ENCODE results near the gene NACA2.
"Not testable (repeated sequence)": the region's sequence is repeated elsewhere in the genome, so short reads cannot be mapped to it uniquely, and the experiment has no call there.

NACA2 gene

DNA sequence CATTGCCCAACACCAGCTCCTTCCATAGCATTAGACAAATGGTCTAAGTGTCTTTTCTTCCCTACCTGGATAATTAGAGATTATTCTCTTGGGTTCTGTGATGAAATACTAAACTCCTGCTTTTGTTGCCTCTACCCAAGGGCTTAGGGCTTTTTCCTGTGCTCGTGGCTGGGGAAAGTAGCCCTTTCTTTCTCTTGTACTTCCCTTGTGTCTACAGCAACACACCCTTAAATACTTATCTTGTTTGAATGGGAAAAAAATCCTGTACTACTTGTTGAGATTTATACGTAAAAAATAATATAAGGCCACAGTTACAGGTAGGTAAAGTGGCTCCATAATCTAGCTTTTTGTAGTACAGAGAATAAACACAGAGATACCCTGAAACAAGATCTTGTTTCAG is 7.0 kb upstream of the NACA2 start:
- DNase-seq: no peak

DNA sequence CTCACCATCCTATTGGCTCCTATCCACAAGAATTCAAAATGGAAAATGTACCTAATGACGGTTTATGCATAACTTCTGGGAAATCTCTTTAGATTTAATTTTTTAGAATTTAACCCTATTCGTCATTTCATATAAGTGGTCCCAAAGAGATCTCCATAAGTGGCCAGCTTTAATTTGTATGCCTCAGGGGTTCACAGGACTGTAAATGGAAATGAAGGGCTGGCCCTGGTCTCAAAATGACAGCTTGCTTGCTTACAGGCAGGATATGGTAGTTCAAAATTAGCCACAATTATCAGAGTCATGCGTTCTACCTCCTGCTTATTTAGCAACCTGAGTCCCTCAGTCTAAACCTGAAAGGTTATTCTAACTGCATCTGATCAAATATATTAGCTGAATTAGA is 6.6 kb upstream of the NACA2 start:
- no peak for DNase-seq

DNA sequence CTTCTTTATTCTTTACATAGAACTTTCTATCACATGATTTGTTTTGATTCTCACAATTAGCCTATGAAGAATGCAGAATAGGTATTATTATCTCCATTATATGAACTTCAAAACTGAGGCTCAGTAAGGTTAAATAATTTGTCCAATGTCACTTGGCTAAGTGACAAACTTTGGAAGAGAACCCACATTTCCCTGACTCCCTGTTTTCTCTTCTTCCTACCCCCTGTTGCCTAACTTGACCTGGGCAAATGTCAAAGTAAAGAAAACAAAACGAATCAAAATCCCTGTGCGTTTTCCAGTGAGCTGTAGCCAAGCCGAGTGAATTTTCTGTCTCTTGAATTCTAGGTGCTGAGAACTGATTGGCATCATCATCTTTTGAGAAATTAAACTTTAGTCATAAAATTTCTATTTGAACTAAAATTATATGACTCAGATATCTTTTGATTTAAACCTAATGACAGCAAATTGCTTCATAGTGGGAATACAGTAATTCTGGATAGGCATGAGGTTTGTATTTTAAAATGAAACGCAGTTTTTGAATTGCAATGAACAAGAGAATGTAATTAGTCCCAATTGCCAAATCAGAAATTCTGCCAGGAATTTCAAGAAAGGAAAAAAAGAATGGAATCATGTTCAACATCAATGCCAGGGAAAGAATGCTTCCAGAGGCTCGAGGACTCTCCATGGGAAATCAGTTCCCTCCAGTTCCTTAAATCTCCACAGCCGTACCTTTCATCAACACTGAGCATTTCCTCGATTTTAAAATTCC is 4.6 kb upstream of the NACA2 start:
- no peak for DNase-seq

DNA sequence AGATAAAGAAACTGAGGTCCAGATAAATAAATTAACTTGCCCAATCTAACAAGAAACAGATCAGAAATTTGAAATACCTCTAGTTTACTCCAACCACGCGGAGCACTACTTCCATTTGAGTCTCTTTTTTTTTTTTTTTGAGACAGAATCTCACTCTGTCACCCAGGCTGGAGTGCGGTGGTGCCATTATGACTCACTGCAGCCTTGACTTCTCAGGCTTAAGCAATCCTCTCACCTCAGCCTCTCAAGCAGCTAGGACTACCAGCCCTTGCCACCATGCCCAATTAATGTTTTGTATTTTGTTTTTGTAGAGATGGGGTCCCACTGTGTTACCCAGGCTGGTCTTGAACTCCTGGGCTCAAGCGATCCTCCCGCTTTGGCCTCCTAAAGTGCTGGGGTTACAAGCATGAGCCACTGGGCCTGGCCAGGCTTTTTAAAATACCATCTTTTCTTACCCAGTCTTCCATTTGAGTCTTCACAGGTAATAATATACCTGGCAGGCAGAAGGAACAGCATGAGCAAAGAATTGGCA is 3.3 kb upstream of the NACA2 start:
- DNase-seq: no peak

DNA sequence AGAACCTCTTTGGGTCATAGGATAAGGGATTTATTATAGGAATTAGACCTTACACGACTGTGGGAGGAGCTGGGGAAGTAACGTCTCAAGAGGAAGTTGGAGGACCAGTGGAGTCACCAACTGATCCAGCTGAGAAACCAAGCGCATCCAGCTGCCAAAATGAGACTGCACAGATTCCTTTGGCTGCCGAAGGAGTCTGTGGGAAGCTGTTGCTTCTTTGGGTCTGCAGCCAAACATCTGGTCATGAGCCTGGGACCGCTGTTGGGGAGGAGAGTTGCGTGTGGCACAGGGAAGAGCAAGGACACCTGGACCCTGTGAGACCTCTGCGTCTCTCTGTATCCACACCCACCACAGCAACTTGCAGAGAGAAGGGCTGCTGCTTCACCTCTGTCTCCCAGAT is 2.4 kb upstream of the NACA2 start:
- DNase-seq: no peak

DNA sequence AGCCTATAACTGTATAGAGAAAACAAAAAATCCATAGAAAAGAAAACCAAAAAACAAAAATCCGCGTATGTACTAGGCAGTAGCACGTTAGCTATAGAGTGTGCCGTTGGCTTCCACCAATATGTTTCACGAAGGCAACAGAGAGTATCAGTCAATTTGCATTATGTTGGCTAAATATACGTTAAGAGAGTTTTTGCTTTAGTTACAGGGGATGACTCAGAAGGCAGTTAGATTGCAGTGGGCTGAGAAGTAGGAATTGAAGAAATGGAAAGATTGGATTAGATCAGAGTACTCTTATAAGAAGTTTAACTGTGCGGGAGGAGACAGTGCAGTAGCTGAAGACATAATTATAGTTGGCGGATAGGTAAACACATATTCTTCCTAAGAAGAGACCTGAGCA is 911 bp upstream of the NACA2 start:
- no peak for DNase-seq

DNA sequence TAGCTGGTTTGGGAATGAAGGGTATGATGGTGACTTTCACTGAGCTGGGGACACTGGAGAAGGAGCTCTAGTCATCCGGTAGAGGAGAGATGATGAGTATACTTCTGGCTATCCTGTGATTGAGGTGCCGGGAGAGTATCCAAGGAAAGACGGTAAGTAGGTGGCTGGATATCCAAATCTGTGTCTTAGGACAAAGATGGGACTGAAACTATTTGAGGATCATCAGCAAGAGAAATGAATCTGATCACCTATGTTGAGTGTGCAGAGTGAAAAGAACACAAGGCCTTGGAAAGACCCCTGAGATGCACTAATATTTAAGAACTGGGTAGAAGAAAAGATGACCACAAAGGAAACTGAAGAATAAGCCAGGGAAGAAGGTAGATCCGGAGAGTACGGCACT is 1.0 kb downstream of the NACA2 start:
- DNase-seq: no peak

DNA sequence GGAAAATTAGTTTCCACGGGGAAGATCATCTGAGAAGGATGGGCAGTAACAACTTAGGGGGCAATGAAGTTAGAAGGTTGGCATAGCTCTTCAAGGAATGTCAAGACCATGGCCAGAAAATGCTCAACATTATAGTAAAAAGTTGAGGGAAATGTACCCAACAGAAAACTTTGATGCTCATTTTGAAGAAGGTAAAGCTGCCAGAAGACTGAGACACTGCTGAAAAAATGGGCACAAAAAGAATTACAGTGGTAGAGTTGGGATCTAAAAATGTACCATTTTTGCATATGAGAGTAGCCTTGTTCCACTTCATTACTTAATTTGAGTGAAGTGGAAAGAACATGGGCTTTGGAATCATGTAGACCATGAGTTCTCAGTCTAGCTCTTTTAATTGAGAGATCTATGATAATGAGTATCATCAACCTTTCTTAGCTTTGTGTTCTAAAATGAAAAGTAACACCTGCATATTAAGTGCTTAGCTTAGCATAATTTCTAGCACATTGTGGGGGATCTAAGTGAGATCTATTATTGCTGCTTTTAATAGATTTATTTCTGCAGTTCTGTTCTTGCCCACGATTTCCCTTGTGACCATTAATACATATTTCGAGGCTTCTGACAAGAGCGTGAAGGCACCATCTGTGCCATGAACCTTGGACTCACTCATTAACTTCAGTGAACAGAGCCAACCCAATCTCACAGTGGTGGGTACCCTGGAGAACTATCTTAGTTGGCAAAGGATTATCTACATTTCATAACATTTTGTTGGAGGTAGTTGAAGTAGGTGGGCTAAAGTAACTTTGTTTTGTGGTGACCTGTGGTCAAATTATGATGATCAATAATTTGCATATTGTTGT is 3.0 kb downstream of the NACA2 start:
- no peak for DNase-seq

DNA sequence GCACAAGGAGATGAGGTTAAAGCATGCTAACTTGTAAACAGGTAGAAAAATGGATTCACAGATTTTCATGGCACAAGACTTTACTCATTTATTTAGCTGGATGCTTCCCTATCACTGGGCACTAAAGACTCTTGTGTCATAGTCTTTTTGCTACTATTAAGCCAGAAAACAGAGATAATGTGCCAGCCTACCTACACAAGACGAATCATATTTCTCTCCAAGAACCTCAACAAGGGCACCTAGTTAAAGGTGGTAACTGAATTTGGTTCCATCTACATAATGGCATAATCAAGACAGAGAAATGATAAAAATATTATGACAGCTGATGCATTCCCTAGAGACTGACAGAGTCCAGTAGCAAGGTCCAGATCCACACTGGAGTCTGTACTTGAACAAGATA is 3.8 kb downstream of the NACA2 start:
- DNase-seq: no peak

DNA sequence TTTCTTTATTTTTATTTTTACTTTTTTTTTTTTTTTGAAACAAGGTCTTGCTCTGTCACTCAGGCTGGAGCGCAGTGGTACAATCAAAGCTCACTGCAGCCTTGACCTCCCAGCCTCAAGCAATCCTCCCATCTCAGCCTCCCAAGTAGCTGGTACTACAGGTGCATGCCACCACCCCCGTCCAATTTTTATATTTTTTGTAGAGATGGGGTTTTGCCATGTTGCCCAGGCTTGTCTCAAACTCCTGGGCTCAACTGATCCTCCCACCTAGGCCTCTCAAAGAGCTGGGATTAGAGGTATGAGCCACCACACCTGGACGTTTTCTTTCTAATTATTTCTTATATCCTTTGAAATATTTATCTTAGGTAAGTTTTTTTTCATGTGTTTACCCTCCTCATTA is 4.4 kb downstream of the NACA2 start:
- DNase-seq: not testable (repeated sequence)

DNA sequence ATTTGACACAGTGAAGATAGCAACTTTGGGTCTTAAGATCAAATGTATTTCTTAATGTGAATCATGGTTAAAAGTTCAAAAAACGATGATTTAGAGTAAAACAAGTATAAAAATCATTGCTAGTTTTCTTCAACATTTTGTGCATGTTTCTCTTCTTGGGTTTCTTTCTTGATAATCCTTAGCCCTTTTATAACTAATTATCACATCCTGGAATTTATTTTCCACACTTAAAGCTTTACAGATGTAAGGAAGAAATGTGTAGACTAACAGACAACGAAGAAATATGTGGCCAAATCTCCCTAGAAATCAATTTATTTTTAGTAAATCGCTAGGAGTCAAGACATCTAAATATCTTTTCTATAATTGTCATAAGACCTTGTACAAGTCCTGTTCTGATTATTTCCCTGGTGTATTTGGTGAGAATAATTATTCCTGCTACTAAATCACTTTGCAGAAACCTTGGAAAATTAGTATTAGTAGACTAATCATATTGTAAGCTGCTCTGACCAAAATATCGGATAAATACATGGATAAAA is 4.9 kb downstream of the NACA2 start:
- no peak for DNase-seq

DNA sequence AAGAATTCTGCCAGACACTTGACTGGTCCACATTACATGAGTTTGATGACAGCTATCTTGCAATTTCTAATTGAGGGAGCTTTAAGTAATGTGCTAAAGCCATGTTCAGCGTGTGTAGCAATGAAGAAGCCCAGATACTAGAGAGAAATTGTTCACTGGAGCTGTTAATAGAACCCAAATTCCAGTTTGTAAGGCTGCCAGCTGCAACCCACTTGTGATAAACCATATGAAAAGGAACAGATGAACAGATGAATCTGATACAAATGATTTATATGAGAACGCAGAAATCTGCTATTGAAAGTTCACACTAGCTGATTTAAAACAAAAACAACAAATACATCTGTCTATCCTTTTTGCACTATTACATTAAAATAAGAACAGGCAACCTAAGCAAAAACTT is 6.2 kb downstream of the NACA2 start:
- no peak for DNase-seq

DNA sequence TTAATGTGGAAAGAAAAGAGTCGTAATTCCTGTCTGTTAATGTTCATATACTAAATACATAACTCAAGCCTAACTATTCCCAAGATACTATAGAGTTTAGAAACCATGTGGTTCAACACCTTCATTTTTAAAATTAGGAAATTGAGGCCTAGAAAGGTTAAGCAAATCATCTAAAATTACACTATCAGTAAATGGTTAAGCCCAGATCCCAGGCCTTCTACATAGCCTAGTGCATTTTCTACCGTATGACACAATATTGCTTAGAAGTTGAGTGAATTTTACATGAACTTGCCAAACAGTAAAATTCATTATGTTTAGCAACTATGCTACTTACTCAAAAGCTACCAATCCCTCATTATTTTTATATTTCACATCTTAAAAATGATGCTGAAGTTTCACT is 6.8 kb downstream of the NACA2 start:
- no peak for DNase-seq

DNA sequence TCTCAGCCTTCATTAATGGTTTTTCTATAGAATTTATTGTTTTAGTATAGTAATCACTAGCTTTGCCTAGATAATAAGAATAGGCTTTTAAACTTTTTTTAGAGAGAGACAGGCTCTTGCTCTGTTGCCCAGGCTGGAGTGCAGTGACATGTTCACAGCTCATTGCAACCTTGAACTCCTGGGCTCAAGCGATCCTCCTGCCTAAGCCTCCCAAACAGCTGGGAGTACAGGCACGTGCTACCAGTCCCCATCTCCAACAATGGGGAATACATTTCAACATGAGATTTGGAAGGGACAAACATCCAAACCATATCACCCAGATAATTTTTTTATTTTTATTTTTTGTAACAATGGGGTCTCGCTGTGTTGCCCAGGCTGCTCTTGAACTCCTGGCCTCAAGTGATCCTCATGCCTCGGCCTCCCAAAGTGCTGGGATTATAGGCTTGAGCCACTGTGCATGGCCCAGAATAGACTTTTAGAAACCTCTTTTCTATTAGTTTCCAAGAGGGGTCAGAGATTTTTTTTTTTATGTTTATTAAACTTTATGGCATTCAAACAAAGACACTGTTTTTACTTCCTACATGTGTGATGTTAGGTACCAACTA is 7.3 kb downstream of the NACA2 start:
- DNase-seq: no peak

DNA sequence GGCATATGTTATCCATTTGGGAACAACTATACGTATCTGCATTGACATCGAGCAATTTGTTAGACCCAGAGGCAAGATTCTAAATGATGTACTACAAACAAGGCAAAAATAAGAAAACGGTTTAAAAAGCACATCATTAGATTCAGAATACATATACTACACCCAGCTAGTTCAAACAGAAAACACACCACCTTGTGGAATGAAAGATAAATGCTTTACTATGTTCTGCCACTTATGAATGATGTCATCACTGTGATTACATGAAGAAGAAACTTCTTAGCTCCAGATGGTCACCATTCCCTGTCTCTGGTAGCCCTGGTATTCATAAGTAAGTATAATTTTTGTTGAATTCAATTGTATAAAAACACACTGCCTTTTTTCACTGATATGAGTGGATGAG is 7.8 kb downstream of the NACA2 start:
- DNase-seq: peak in 1 of 2 donors; percentile 14

DNA sequence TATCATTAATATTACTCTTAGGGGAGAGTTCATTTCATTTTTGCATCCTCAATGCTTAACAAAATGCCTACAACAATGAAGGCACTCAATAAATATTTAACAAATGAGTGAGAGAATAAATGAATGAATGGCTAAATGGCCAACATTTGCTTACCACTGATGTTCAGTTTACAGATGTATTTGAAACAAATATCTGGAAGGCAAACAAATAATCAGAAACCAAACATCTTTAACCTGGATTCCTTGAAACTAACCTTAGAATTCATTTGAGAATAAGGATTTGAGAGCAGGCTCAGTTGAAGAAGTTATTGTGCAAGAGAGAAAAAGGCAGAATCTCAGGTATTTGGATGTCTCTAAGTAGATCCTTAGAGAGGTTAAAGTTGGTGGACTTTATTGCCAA is 8.4 kb downstream of the NACA2 start:
- no peak for DNase-seq

DNA sequence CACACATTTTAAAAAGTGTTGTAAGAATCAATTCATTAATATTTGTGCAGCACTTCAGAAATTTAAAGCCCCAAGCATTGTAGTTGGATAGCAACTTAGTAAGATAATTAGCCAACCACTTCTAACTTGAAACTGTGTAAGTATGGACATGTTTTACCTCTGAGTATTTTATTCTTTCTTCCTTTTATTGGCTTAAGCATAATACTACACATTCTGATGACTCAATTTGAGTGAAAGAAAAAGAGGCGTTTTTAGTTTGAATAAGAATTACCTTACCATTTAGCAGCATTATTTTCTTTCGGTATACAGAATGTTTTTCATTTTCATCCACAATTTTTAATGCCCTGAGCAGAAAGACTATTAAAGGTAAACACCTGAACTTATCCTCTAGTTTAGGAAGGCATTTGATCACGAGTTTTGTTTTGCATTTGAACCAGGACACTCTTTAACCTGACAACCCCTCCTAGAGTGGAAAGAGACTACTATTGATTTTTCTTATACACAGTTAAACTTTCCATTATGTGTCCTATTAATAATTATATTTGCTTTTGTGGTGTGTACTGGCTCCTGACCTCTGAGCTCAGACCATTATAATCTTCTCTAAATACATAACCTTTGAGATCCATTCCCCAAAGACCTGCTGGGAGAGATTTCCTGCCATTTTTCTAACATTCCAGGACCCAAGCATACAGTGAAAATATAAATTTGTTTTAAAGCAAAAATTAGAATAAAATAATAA is 9.2 kb downstream of the NACA2 start:
- no peak for DNase-seq

DNA sequence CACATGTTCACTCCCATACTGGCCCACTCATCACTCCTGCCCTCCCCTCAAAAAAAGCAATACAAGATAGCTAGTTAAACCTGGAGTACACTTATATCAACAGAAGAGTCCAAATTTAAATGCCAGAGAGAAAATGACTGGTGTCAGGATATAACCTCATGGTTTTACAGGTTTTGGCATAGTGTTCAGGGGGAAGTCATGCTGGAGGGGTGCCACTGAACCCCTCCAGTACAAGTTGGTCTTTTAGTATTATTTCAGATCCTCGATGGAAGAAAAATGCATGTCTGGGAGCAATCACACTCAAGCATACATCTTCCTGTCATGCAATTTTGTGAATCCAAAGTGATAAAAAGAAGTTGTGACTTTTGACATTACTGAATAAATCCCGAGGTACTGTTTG is 10.5 kb downstream of the NACA2 start:
- DNase-seq: no peak

DNA sequence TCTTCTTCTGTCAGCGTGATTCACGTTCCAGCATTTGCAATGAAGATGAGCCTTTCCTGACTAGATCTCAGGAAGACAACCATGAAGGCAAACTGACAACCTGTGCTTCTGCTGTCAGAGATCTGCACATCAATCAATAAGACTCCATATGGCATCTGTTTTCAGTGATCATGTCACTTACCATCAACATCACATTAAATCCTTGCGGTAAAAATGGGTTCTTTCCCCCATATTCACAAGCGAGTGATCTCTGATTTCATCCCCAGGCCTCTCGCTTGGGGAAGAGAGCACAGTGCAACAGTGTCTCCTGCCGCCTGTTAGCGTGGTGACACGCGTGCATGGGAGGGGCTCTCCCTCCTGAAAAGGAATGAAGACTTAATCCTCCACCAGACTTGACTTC is 11.1 kb downstream of the NACA2 start:
- DNase-seq: no peak

DNA sequence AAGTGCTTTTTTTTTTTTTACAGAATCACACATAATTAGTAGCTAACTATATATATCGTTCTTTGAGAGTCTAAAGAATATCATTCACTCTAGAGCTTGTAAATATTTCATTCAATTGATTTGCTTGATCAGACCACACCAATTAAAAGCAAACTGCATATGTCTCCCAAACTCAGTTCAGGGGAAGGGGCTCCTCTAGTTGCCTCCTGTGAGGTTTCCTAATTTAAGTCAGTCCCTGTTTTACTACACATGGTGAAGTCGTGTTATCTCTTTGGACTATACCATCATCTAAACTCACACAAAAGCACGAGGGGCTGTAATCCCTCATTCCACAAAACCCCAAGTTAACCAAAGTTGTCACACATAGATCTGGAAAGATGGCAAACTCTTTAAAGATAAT is 11.7 kb downstream of the NACA2 start:
- no peak for DNase-seq

DNA sequence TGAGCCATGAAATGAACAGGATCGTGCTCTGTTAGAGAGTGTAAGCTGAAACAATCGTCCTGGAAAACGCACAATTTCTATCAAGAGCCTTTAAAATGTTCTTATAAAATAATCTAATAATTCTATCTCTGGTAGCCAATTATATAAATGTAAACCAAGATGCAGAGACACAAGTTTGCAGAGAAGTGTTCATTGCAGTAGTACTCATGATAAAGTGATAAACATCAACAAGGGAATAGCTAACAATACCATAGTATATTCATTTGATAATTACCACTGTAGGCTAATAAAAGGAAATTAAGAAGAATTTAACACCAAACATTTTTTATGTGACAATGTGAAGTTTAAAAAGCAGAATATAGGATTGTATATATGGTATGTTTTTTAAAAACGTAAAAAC is 12.4 kb downstream of the NACA2 start:
- DNase-seq: no peak

DNA sequence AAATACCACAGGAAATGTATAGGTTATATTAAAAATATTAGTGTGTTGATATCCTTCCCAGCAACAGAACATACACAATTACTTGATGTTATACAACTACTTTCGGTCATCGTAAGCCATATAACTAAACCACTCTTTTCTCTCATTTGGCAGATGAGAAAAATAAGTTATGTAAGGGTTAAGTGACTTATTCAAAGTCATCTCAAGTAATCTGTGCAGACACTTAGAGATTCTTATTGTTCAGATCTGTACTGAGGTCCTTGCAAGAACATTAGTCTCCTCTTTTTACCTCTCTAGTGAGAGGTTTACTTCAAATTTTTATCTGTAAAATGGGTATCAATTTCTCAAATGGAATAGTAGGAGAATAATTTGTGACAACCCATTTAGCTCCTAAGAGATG is 15.0 kb downstream of the NACA2 start:
- no peak for DNase-seq
